Glomerular visceral epithelial cell (primary cell): ENCODE measurements around the gene RPAIN.
"Not testable (repeated sequence)": the region's sequence is repeated elsewhere in the genome, so short reads cannot be mapped to it uniquely, and the experiment has no call there.

Source experiments
- DNase-seq: peaks from one replicate; pipeline ENCODE4 v3.0.0-alpha.2; 2016; ENCODE audit errors: extremely low spot score

The RPAIN gene

DNA sequence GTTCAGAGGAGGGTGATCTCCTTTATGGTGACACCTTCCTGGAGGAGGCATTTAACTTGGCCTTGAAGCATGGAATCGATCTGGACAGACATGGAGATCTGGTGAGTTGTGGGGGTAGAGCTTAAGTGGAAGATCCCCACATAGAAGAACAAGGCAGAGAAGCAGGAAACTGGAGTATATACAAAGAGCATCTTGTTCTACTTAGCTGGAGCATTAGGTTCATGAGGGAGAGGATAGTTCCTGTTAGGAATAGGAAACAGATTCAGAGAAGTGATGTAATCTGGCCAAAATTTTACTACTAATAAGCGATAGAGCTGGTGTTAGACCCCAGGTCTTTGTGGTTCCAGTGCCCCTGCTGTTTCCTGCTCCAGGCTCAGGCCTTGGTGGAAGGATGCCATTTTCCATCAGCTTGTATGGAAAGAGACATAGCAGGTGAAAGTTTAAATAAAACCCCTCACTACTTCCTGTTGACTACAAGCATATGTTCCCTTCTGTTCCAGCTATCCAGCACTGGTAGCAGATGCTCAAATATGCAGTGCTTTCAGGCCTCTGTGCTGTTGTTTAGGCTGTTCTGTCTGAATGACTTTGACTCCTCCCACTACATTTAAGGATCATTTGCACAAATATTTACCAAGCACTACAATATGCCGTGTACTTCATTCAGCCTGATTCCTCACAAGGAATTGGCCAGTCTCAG lies 9.4 kb downstream of the RPAIN start:
- DNase-seq: no peak

- no peak for DNase-seq
Observed at GRCh38 chr17:5430413-5430999, 10.5 kb downstream of the RPAIN start.

- DNase-seq: not testable (repeated sequence)
Observed at GRCh38 chr17:5431234-5431633, 11.3 kb downstream of the RPAIN start.

- no peak for DNase-seq
Observed at GRCh38 chr17:5431949-5432556, 12.1 kb downstream of the RPAIN start.

GRCh38 chr17:5434984-5435383 lies 15.0 kb downstream of the RPAIN start:
- no peak for DNase-seq

DNA sequence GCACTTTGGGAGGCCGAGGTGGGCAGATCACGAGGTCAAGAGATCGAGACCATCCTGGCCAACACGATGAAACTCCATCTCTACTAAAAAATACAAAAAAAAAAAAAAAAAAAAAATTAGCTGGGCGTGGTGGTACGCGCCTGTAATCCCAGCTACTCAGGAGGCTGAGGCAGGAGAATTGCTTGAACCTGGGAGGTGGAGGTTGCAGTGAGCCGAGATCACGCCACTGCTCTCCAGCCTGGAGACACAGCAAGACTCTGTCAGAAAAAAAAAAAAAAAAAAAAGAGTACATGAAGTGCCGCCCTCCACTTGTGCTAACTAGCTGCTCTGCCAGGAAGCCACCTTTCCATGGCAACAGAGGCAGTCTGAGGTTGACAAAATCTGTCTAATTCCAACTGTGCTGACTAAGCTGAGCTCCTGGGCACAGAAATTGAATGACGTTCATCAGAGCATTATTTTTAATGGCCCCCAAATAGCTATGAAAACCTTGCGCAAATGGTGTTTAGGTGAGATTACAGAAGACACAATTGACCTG lies 15.9 kb downstream of the RPAIN start:
- DNase-seq: not testable (repeated sequence)

- peak; percentile 22 for DNase-seq
Observed at GRCh38 chr17:5437721-5438317, 17.8 kb downstream of the RPAIN start.

- DNase-seq: peak; percentile 94
Observed at GRCh38 chr17:5438716-5439445, 18.9 kb downstream of the RPAIN start, which contains the start of gene C1QBP. Gene C1QBP (minus strand): TSS chr17:5439155. CDS start chr17:5439073, 82 bp downstream.

GRCh38 chr17:5439446-5439764 lies 19.4 kb downstream of the RPAIN start:
- DNase-seq: no peak

- DNase-seq: no peak
Observed at GRCh38 chr17:5443728-5444127, 23.7 kb downstream of the RPAIN start.

DNA sequence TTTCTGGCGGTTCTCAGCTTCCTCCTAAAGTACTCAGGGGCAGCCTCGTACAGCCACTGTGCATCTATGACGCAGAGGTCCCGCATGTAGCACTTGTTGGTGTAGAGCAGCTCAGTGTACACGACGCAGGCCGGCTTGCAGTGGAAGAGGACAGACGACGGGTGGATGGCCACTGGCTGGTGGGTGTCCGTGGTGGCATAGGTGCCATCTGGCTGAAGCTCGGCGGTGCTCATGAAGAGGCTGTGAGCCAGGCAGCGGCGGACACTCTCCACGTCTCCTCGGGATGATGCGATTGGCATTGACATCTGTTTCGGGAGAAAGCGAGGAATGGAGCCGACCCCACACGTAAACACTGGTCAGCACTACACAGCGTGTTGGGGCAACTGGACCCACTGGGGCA lies 24.2 kb downstream of the RPAIN start:
- no peak for DNase-seq

DNA sequence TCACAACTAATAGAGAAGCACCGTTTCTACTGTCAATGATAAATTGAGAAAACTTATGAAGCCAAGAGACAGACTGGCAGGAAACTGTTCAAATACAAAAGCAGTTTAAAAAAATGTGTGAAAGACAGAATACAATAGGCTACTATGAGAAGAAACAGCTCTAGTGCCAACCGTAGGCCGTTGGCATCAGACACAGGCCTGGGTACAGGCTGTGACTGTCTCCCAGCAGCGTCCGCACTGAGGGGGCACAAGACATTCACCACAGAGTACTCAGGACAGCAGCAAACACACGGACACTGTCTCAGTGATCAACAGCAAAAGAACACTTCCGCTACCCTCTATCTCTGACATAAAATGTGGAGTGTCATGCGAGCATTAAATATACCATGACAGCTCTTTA lies 26.8 kb downstream of the RPAIN start:
- no peak for DNase-seq

- no peak for DNase-seq
Observed at GRCh38 chr17:5464717-5465507, 44.9 kb downstream of the RPAIN start.

DNA sequence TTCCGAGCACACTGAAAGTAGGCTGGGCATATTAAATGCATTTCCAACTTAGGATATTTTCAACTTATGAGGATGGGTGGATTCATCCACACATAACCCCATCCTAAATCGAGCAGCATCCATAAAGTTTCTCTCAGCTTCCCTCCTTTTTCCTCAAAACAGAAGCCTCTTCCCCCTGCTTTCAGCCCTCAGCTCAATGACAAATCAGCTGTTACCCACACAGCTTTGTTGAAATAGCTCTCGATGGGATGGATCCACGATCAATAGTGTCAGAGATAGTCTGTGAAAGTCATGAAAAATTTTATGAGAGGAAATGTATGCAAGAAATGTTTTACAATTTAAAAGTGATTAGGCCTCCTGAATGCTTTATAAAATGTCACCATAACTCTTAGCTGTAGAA lies 46.3 kb downstream of the RPAIN start:
- DNase-seq: no peak

- peak; percentile 4 for DNase-seq
Observed at GRCh38 chr17:5467416-5467815, 47.4 kb downstream of the RPAIN start.

- no peak for DNase-seq
Observed at GRCh38 chr17:5468075-5468473, 48.1 kb downstream of the RPAIN start.

DNA sequence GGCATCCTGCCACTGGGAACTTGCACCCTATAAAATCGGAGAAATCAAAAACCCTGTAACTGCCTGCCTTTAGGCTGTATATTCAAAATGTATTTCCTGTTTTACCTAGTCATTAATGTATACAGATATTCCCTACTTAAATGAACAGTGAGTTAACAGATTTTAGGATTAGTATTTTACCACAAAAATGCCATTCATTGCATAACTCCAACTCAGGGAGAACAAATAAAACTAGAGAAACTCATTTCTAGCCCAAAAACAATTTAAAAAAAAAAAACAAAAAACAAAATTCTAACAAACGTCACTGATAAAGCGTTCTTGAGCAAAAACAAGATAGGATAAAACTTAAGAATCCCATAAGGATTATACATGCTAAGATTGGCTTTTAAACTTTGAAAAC lies 52.5 kb downstream of the RPAIN start:
- DNase-seq: no peak

DNA sequence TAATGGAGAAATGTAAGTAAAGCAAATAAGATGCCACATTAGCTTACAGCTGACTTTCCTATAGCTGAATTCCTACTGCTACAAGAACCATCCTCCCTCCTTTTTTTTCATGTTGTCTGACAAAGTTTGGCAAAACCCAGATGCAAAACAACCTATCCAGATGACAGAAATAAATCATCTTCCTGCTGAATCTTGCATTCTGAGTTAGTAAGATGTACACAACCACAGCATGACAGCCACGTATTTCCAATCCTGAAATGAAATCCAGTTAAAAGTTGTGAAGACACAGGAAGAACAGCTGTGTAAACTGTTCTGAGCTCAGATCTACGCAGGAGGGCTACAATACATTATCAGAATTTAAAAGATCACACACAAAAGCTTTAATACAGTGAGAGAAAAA lies 53.9 kb downstream of the RPAIN start:
- DNase-seq: no peak

DNA sequence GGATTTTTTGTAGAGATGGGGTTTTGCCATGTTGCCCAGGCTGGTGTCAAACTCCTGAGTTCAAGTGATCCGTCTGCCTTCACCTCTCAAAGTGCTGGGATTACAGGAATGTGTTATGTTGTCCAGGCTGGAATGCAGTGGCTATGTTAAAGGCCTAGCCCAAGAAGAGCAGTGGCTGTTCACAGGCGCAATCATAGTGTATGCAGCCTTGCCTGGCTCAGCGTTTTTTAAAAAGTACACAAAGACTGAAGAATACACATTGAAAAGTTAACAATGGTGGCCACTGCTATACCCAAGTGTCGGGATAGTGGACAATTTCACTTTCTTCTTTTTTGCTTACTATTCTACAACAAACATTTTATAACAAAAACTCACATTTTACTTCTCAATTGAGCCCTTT lies 59.0 kb downstream of the RPAIN start:
- DNase-seq: no peak

GRCh38 chr17:5480962-5481361 lies 61.0 kb downstream of the RPAIN start:
- DNase-seq: no peak

GRCh38 chr17:5481451-5481850 lies 61.5 kb downstream of the RPAIN start:
- no peak for DNase-seq
